GM21717 (cell line): ENCODE data around the gene MATN4.

Experiments
- ATAC-seq: cut with Tn5 transposase; IDR thresholded peaks from one replicate; pipeline ENCODE4 v1.9.1; 2021; ENCODE audit warnings: mild to moderate bottlenecking, moderate library complexity; ENCODE audit not compliant: unreplicated experiment

Gene MATN4

DNA sequence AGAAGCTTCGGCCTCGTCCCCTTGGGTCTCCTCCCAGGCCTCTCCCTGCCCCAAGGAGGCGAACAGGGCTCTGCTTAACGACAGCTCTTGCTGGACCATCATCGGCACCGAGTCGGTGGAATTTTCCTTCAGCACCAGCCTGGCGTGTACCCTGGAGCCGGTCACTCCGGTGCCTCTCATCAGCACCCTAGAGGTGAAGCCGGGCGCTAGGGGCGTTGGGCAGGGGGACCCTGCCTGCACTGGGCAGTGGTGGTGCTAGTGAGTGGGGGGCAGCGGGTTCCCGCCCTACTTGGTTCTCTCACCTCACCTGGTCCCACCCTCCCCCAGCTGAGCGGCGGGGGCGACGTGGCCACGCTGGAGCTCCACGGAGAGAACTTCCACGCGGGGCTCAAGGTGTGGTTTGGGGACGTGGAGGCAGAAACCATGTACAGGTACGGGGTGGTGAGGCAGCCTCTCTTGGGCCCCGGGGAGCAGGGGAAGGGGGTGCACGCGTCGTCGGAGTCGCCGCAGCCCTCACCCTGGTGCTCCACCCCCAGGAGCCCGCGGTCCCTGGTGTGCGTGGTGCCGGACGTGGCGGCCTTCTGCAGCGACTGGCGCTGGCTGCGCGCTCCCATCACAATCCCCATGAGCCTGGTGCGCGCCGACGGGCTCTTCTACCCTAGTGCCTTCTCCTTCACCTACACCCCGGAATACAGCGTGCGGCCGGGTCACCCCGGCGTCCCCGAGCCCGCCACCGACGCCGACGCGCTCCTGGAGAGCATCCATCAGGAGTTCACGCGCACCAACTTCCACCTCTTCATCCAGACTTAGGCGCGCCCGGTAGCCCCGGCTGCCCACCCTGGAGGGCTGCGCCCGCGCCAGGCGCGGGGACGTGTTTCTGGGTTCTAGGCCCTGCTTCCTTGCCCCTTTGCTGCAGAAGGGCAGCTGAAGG is 8.3 kb upstream of the MATN4 start:
- ATAC-seq: no peak

DNA sequence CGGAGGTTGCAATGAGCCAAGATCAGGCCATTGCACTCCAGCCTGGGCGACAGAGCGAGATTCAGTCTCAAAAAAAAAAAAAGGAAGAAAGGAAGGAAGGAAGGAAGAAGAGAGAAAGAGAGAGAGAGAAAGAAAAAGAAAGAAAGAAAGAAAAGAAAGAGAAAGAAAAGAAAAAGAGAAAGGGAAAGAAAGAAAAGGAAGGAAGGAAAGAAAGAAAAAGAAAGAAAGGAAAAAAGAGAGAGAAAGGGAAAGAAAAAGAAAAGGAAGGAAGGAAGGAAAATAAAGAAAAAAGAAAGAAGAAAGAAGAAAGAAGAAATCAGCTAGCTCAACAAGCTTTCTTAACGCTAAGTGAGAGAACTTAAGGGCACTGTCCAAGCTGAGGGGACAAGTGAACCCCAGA is 7.6 kb upstream of the MATN4 start:
- no peak for ATAC-seq

DNA sequence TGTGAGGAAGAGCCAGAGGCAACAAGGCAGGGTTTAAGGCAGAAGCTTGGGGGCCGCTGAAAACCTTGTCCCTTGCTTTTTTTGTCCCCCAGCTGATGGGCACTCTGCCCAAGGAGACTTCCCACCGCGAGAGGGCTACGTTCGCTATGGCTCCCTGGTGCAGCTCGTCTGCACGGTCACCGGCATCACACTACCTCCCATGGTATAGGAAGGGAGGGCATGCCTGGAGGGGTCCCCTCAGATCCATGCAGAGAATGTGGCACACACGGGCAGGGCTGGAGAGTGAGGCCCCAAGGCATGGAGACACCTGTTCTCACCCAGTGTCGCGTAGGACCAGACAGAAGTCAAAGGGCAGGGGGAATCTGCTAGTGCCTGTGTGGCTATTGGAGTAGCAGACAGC is 5.8 kb upstream of the MATN4 start:
- ATAC-seq: no peak

DNA sequence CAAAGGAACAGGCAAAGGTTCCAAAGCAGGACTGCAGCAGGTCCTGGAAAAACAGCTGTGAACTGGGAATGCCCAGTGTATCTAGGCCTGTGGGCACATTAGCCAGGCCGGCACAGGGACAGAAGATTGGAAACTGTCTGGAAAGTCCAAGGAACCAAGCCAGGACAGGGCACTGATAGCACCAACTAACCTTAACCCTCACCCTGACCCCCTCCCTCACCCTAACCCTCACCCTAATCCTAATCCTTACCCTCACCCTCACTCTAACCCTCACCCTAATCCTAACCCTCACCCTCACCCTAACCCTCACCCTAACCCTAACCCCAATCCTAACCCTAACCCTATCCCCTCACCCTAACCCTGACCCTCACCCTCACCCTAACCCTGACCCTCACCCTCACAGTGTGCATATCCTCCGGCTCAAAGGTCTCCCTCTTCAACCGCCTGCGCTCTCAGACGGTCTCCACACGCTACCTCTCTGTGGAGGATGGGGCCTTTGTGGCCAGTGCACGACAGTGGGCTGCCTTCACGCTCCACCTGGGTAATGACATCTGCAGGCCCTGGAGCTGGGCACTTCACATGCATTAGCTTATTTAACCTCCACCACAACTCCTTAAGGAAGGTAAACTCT is 5.1 kb upstream of the MATN4 start:
- ATAC-seq: no peak

DNA sequence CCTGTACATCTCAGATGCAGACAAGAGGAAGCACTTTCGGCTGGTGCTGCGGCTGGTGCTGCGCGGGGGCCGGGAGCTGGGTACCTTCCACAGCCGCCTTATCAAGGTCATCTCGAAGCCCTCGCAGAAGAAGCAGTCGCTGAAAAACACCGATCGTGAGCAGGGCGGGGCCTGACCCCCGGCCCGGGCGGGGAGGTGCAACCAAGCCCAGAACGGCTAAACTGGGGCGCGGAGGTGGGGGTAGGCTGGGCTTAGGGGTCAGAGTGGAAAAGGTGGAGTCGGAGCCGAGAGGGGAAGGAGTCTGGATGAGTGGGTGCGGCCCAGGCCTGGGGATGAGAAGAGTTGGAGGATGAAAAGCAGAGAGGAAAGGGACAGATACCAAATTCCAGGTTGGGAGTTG is 4.1 kb upstream of the MATN4 start:
- no peak for ATAC-seq

DNA sequence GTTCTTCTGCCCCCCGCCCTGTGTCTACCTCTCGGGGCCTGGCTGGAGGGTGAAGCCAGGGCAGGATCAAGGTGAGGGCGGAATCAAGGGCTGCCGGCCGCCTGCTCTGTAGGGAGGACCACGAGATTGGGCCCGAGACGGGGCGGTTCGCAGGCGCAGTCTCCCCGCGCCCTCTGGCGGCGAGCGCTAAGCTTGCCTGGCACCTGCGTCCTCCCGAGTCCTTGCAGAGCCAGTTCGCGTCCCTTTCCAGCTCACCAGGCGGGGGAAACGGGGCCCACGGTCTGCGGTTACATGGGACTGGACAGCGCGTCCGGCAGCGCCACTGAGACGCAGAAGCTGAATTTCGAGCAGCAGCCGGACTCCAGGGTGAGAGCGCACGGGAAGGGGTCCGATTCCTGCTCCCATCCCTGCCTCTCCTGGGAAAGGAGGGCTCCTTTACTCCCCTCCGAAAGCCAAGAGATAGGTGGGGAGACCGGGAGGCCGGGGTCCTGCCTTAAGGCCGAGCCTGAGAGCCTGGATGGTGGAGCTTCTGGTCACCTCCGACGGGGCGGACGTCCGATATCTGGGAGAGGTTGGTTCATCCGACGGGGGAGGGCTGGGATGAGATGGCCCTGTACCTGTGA is 3.6 kb upstream of the MATN4 start:
- ATAC-seq: no peak

DNA sequence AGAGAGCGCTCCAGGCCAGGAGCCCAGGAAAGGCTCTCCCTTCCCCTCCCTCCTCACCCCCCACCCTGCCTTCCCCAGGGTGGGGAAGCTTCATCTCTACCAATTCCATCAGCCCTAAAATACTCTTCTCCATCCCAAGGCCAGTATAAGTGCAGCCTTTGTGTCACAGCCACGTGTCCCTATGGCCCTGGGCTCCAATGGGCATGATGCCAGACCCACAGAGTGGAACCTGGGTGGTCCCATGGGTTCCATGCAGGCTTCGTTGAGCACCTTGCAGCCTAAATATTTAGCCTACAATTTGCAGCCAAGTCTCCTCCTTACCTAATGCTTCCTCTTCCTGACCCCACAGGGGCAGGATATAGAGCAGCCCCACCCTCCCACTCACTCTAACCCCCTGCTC is 976 bp upstream of the MATN4 start:
- no peak for ATAC-seq

DNA sequence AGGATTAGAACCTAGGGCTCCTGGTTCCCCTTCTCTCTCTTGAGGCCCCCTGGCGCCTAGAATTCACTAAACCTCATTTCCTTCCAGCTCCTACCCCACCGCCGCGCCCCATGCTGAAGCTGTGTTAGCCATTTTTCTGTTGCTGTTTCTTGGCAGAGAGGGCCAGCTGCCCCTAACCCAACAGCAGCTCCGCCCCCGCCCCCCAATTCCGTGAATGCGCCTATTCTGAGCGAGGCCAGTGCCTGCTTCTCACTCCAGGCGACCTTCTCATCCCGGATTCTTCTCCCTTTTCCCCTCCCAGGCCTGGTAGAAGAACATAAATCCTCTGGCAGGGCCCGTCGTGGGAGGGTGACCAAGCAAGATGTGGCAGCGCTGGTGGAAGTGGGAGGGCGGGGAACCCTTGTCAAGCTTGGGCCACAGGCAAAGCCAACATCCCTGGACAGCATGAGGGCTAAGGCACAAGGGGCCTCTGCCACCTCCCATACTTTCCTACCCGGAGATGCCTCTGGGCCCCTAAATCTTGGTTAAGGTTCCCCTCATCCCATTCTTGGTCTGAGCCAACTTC is 941 bp downstream of the MATN4 start:
- ATAC-seq: no peak

DNA sequence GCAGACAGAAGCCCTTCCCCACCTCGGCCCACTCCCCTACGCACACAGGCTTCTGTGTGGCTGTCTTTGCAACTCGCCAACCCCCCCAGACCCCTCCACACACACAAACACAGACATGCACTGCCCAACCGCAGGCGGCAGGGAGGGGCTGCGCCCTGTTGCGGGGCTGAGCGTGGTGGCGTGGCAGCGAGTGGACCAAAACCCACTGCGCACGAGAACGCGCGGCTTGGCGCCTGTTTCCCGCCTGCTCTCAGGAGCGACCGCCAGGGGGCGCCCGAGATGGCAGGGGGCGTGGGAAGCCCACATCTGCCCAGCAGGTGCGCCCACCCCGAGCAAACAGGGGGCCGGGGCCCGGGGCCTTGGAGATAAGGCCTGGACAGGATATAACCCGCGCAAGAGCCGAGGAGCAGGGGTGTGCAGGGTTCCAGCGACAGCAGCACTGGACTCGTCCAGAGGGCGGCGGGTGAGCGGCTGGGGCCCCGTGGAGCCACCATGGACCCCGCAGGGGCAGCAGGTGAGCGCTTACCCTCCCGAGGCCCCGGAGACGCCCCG is 1.6 kb downstream of the MATN4 start, which contains the start of gene RBPJL:
Gene RBPJL (plus strand): TSS at position 410 of the 552 bp plus-strand sequence. CDS start 83 bp downstream, at position 493.
- ATAC-seq: no peak

DNA sequence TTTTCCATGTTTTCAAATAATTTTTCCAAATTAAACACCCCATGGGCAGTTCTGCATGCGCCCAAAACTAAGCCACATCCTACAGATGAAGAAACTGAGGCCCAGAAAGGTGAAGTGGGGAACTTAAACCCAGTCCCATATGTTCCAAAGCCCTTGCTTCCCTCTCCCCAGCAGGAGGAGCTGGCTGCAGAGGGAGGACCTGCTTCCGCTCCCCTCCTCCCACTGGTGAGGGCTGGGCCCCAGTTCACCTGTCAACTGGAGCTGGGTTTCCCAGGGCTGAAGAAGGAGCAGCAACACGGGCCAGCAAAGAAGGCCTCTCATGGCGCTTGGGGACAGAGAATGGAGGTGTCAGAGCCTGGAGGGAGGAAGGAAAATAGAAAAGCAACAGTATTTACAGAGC is 2.8 kb downstream of the MATN4 start:
- no peak for ATAC-seq

DNA sequence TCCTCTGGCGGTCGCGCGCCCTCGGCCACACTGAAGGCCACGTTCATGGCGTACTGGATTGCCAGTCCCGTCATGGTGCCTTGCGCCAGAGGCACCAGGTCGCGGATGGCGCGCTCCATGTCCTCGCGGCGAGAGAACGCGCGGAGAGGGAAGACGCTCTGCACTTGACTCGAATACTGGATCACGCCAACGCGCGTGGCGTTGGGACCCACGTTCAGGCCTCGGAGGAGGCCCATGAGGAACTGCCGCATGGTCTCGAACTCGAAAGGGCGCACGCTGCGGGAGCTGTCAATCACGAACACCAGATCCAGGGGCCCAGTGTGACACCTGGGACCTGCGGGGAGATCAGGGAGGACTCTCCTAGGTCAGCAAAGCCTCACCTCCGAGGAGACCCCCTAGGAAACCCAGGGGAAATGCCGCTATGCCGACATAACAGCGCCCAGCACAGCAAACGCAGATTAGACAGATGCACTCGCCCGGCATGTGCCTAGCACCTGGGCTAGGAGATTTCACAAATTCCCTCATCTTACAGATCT is 3.6 kb downstream of the MATN4 start:
- no peak for ATAC-seq

DNA sequence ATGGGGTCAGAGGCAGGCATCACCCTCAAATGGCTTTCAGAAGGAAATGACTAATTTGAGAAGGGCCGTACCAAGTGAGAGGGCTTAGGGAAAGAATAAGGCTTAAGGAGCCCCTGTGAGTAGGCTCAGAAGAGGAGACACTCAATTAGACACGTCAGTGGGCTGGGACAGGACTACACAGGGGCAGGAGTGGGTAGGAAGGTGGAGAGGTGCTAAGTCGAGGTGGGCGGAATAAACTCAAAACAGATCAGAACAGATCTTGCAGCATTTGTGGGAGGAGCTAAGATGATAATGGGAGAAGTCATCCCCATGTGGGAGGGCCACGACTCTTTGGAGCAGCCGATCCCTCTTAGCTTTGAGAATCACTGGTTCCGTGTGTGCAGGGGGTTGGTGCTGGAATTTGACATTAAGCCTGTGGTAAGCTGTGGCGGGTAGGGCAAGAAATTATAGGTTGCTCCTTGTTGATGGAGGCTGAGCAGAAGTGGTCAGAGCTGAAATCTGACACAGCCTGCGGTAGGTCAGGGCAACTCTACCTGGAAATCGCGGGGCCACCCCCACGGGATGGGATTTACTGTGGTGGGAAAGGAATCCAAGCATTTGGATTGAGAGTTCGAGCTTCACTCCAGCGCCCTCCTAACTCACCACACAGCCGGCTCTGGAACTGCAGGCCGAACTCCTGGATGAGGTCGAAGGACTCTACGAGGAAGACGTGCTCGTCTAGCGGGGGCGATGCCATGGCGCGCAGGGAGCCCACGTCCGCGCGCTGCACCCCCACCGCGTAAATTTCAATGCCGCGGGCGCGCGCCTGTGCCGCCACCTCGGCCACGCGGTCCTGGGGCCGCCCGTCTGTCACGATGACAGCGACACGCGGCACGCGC is 4.3 kb downstream of the MATN4 start:
- ATAC-seq: no peak

DNA sequence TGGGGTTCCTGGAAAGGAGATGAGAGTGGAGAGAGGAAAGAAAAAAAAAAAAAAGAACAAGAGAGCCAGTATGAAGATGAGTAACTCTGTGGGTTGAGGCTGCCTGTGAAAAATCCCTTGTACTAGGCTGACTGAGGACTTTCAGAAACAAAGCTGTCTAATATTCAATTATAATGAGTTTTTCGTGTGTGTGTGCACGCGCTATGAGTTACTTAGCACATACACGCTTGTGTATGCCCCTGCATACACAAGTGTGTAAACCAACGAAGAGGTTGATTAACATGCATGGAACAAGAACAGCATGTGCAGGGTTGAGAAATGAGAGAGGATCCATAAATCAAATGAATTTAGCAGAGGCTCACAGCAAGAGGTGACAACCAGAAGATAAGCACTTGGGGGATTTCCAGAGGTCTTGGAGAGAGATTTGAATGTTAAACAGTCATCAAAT is 6.3 kb downstream of the MATN4 start:
- no peak for ATAC-seq

DNA sequence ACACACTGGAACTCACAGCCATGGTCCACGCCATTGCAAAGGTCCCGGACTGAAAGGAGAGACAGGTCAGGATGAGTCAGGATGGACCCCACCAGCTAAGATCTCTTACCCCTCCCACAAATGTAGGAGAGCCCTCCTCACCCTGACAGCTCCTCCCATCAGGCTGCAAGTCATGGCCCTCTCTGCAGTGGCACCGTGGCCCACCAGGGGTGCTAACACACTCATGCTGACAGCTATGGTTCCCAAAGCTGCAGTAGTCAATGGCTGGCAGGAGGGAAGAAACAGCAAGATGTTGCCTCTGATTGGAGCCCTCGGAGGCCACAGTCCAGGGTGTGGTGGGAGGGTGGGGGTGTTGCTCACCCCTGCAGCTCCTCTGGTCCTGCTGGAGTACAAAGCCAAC is 7.1 kb downstream of the MATN4 start:
- ATAC-seq: no peak

DNA sequence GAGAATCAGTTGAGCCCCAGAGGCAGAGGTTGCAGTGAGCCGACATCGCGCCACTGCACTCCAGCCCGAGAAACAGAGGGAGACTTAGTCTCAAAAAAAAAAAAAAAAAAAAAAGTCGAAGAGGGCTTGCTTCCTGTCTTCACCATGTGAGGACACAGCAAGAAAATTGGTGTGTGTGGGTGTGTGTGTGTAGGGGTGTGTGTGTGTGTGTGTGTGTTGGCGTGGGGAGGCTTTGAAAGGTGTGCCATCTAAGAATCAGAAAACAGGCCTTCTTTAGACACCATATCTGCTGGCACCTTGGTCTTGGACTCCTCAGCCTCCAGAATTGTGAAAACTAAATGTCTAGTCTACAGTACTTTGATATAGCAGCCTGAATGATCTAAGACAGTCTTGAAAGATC is 8.3 kb downstream of the MATN4 start:
- no peak for ATAC-seq

DNA sequence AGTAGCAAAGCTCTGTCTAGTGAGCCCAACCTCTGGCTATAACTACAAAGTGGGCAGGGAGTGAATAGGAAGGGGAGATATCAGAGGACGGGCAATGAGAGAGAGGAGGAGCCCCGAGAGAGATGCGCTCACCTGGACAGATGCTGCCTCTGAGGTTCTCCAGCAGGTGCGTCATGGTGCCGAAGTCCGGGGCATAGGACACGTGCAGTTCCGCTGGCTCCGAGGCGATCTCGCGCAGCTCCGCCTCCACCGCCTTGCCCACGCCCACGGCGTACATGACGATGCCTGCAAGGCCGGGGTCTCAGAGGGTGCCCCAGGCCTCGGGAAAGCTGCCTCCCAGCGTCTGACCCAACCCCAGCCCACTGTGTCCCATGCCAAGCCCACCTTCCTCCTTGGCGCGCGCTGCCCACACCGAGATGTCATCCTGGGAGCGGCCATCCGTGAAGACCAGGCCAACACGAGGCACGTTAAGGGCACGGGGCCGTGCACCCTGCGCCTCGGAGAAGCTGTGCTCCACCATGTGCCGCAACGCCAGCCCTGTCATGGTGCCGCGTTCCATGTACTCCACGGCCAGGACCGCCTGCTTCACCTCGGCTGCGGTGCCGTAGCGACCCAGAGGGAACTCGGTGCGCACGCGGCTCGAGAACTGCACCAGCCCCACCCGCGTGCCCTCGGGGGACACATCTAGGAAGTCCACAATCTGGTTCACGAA is 10.2 kb downstream of the MATN4 start:
- ATAC-seq: no peak

DNA sequence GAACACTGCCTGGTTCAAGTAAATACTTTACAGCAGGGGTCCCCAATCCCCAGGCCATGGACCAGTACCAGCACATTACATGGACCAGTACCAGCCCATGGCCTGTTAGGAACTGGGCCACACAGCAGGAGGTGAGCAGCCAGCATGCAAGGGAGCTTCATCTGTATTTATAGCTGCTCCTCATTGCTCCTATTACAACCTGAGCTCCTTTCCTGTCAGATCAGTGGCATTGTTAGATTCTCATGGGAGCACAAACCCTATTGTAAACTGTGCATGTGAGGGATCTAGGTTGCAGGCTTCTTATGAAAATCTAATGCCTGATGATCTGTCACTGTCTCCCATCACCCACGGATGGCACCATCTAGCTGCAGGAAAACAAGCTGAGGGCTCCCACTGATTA is 13.4 kb downstream of the MATN4 start:
- no peak for ATAC-seq

DNA sequence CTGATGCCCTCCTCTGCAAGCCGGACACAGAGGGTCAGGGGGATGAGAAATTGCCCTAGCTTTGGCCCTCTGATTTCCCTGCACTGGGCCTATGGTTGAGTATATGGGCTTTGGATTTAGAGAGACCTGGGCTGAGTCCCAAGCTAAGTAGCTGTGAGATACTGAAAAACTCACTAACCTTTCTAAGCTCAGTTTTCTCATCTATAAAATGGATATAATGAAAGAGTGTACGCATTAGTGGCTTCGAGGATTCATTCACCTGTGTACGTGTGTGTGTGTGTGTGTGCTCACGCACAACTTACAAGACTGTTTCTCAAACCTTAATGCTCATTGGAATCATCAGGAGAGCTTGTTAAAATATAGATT is 14.1 kb downstream of the MATN4 start:
- ATAC-seq: no peak
